ENCODE data around the gene SCAPER. TPM values are rescaled to one million over a fixed set of nuclear protein-coding genes. Genes with fewer than 3 reads are reported as not detected.

Gene SCAPER
- polyA plus RNA-seq, 1 donor from 2014 or later = 77.1 TPM

GRCh38 chr15:76829939-76830338, 75.2 kb downstream of the SCAPER start:
- Histone ChIP-seq H4K20me1 (ENCODE audit: insufficient read depth) (no peaks in the 10 kb centered on the region), H3K9me2 (ENCODE audit: insufficient read depth, low read length) (no peaks in the 10 kb centered on the region), H3K79me2 (replicated peaks; ENCODE audit: insufficient read depth, low read length) (peaks cover 6% of the 10 kb centered on the region), H3K36me3 (ENCODE audit: insufficient read depth, low read length) (no peaks in the 10 kb centered on the region), H3K4me2 (ENCODE audit: low read length) (no peak overlapping the region), H3F3A (ENCODE audit: insufficient read depth, low read length, poor library complexity, severe bottlenecking) (no peaks in the 10 kb centered on the region), H2AFZ (ENCODE audit: low read depth, low read length) (no peak overlapping the region), H3K27me3 (ENCODE audit: insufficient read depth, low read depth, low read length) (no peaks in the 10 kb centered on the region), H3K9ac (ENCODE audit: low read length) (no peak overlapping the region), H3K9me3 (ENCODE audit: low read length) (no peaks in the 10 kb centered on the region), H3K27ac (ENCODE audit: low read length) (no peak overlapping the region), H3K4me3 (ENCODE audit: low read length) (no peak overlapping the region)
- no peak for TF ChIP-seq TAF1 (IDR thresholded peaks at IDR 0.05; ENCODE audit: low read depth)
- TF ChIP-seq EZH2 (IDR thresholded peaks at IDR 0.05; ENCODE audit: borderline replicate concordance, insufficient read depth, low read length, poor library complexity, severe bottlenecking) = no peak
- TF ChIP-seq MXI1 (conservative IDR thresholded peaks at IDR 0.05; ENCODE audit: poor library complexity, severe bottlenecking) = no peak
- TF ChIP-seq RAD21 (conservative IDR thresholded peaks at IDR 0.05) = no peak
- TF ChIP-seq REST (IDR thresholded peaks at IDR 0.05; ENCODE audit: borderline replicate concordance) = no peak
- TF ChIP-seq POLR2AphosphoS5 (IDR thresholded peaks at IDR 0.05) = no peak
- no peak for TF ChIP-seq SMC3 (conservative IDR thresholded peaks at IDR 0.05; ENCODE audit: poor library complexity)

- H3K79me2 ChIP-seq (replicated peaks; ENCODE audit: insufficient read depth, low read length) = no peaks in the 10 kb centered on the region
- no peak overlapping the region for H3K4me3 ChIP-seq (ENCODE audit: low read length)
- H3K9ac ChIP-seq (ENCODE audit: low read length) = no peak overlapping the region
- H2AFZ ChIP-seq (ENCODE audit: low read depth, low read length) = no peak overlapping the region
- H3K9me2 ChIP-seq (ENCODE audit: insufficient read depth, low read length) = no peaks in the 10 kb centered on the region
- no peaks in the 10 kb centered on the region for H3F3A ChIP-seq (ENCODE audit: insufficient read depth, low read length, poor library complexity, severe bottlenecking)
- no peaks in the 10 kb centered on the region for H3K36me3 ChIP-seq (ENCODE audit: insufficient read depth, low read length)
- H3K4me2 ChIP-seq (ENCODE audit: low read length) = no peak overlapping the region
- H3K27me3 ChIP-seq (ENCODE audit: insufficient read depth, low read depth, low read length) = no peaks in the 10 kb centered on the region
- H3K9me3 ChIP-seq (ENCODE audit: low read length) = no peaks in the 10 kb centered on the region
- H3K27ac ChIP-seq (ENCODE audit: low read length) = no peak overlapping the region
- TF ChIP-seq MXI1 (conservative IDR thresholded peaks at IDR 0.05; ENCODE audit: poor library complexity, severe bottlenecking) = no peak
- no peak for TF ChIP-seq RAD21 (conservative IDR thresholded peaks at IDR 0.05)
- TF ChIP-seq EZH2 (IDR thresholded peaks at IDR 0.05; ENCODE audit: borderline replicate concordance, insufficient read depth, low read length, poor library complexity, severe bottlenecking) = no peak
- TF ChIP-seq POLR2AphosphoS5 (IDR thresholded peaks at IDR 0.05) = no peak
- TF ChIP-seq SMC3 (conservative IDR thresholded peaks at IDR 0.05; ENCODE audit: poor library complexity) = no peak
- TF ChIP-seq REST (IDR thresholded peaks at IDR 0.05; ENCODE audit: borderline replicate concordance) = no peak
- no peak for TF ChIP-seq TAF1 (IDR thresholded peaks at IDR 0.05; ENCODE audit: low read depth)
- no peak for TF ChIP-seq CTCF (IDR thresholded peaks at IDR 0.05; ENCODE audit: poor library complexity, severe bottlenecking)
- TF ChIP-seq EP300 (conservative IDR thresholded peaks at IDR 0.05; ENCODE audit: poor library complexity, severe bottlenecking) = no peak
- H4K20me1 ChIP-seq (ENCODE audit: insufficient read depth) = no peaks in the 10 kb centered on the region
Observed at GRCh38 chr15:76823890-76824289, 81.2 kb downstream of the SCAPER start.
